Colon (tissue), 2 donors: ENCODE data around the gene FXYD4.
"Not testable (repeated sequence)": the region's sequence is repeated elsewhere in the genome, so short reads cannot be mapped to it uniquely, and the experiment has no call there.

Experiments
- FAIRE-seq: peaks from 2 replicates; lab custom pipeline; 2012; peaks lifted over from hg19 to GRCh38; lab: Jason Lieb, UNC
- donor health status: control.
- donor health status: control.

Gene FXYD4

GRCh38 chr10:43419997-43420368, 48.5 kb downstream of the FXYD4 start:
- FAIRE-seq: no peak

GRCh38 chr10:43420369-43421200, 49.1 kb downstream of the FXYD4 start:
- FAIRE-seq: no peak

GRCh38 chr10:43421201-43421507, 49.7 kb downstream of the FXYD4 start:
- FAIRE-seq: no peak

GRCh38 chr10:43421519-43421918, 50.1 kb downstream of the FXYD4 start:
- no peak for FAIRE-seq

- not testable (repeated sequence) for FAIRE-seq
Measured at GRCh38 chr10:43421944-43422343, 50.5 kb downstream of the FXYD4 start.

GRCh38 chr10:43424416-43424815, 53.0 kb downstream of the FXYD4 start:
- no peak for FAIRE-seq
